GM12878 (cell line): ENCODE data around the gene HCRT. TPM values are rescaled to one million over a fixed set of nuclear protein-coding genes. Genes with fewer than 3 reads are reported as not detected.

Experiments
- ATAC-seq: fragments of 200-7000 bp; cut with Tn5 transposase; 3 replicates; pipeline ENCODE4 v1.9.1; 2020; ENCODE audit warnings: mild to moderate bottlenecking, moderate library complexity
- BruUV-seq: library from RNA; stranded (reverse); fragments of 400-500 nt; replicated peaks from 2 replicates; lab custom pipeline; 2021; lab: Mats Ljungman, UMichigan
- CTCF ChIA-PET: fragments of 300-600 bp; sonication (Branson Sonifier 250); formaldehyde crosslinking; extraction: SDS; loops from one replicate; lab custom pipeline; 2021; ENCODE audit warnings: inconsistent platforms; lab: Yijun Ruan, JAX
- POLR2A ChIA-PET: fragments of 350-600 bp; formaldehyde crosslinking; extraction: SDS; loops from one replicate; lab custom pipeline; 2021; ENCODE audit warnings: inconsistent platforms; lab: Charles Lee
- RAD21 ChIA-PET: fragments of 300-600 bp; sonication (Branson Sonifier 250); formaldehyde crosslinking; loops from one replicate; lab custom pipeline; 2023; ENCODE audit warnings: antibody characterized with exemption; ENCODE audit not compliant: unreplicated experiment; lab: Charles Lee
- SMC1A ChIA-PET: fragments of 300-600 bp; sonication (Branson Sonifier 250); formaldehyde crosslinking; loops from one replicate; lab custom pipeline; 2023; ENCODE audit not compliant: unreplicated experiment, uncharacterized antibody; lab: Charles Lee
- DNase-seq: peaks from one replicate; pipeline ENCODE4 v3.0.0-alpha.2; 2011; ENCODE audit warnings: low read depth, low spot score
- FAIRE-seq: peaks from 3 replicates; lab custom pipeline; 2011; peaks lifted over from hg19 to GRCh38; lab: Jason Lieb, UNC
- H2AFZ ChIP-seq: 2 replicates; pipeline ENCODE4 v1.6.0; 2011; ENCODE audit warnings: low read depth, low read length, control low read depth; ENCODE audit not compliant: control insufficient read depth
- H3K27ac ChIP-seq: 2 replicates; pipeline ENCODE4 v1.5.1; 2011; ENCODE audit warnings: control low read depth; ENCODE audit not compliant: control insufficient read depth, insufficient read depth
- H3K27me3 ChIP-seq, 2 experiments: replicated peaks in 1 of 2; 2 replicates each; pipeline versions ENCODE4 v1.6.0 to v1.6.1; 2011; ENCODE audit warnings: low read length in 1 of 2; ENCODE audit not compliant: control insufficient read depth in 2 of 2, insufficient read depth in 2 of 2
- H3K36me3 ChIP-seq, 2 experiments: 2 replicates each; pipeline ENCODE4 v1.5.1; 2011; ENCODE audit warnings: low read length in 1 of 2; ENCODE audit not compliant: control insufficient read depth in 2 of 2, insufficient read depth in 2 of 2
- H3K4me1 ChIP-seq: 2 replicates; pipeline ENCODE4 v1.6.1; 2011; ENCODE audit warnings: mild to moderate bottlenecking, low read length, moderate library complexity, mixed read lengths; ENCODE audit not compliant: control insufficient read depth, insufficient read depth
- H3K4me2 ChIP-seq: 2 replicates; pipeline ENCODE4 v1.6.0; 2011; ENCODE audit warnings: control low read depth; ENCODE audit not compliant: control insufficient read depth, insufficient read depth
- H3K4me3 ChIP-seq: fragments of 200-600 bp; sonication (generic); 2 replicates; pipeline ENCODE4 v1.5.1; 2016
- H3K79me2 ChIP-seq: 2 replicates; pipeline ENCODE4 v1.6.0; 2011; ENCODE audit warnings: low read length; ENCODE audit not compliant: control insufficient read depth, insufficient read depth
- H3K9ac ChIP-seq: 2 replicates; pipeline ENCODE4 v1.8.0; 2011; ENCODE audit warnings: low read length, control low read depth, mixed read lengths; ENCODE audit not compliant: control insufficient read depth, insufficient read depth
- H3K9me3 ChIP-seq: replicated peaks from 3 replicates; pipeline ENCODE4 v1.5.1; 2011; ENCODE audit warnings: mild to moderate bottlenecking, low read length; ENCODE audit not compliant: control insufficient read depth, insufficient read depth
- H4K20me1 ChIP-seq: 2 replicates; pipeline ENCODE4 v1.6.0; 2011; ENCODE audit not compliant: control insufficient read depth, insufficient read depth
- BACH1 ChIP-seq: fragments of 450-650 bp; IDR thresholded peaks from 2 replicates; pipeline ENCODE4 v1.6.1; 2017; ENCODE audit warnings: mild to moderate bottlenecking, borderline replicate concordance
- E4F1 ChIP-seq: fragments of 450-650 bp; IDR thresholded peaks from 2 replicates; pipeline ENCODE4 v1.6.1; 2018; ENCODE audit warnings: borderline replicate concordance, mild to moderate bottlenecking; ENCODE audit not compliant: partially characterized antibody
- ETV6 ChIP-seq, 2 experiments: fragments of 450-650 bp in 1 of 2; IDR thresholded peaks in 1 of 2; conservative IDR thresholded peaks in 1 of 2; 2 replicates each; pipeline ENCODE4 v1.6.1; 2014; ENCODE audit warnings: antibody characterized with exemption in 1 of 2, borderline replicate concordance in 1 of 2, low read depth in 1 of 2, mild to moderate bottlenecking in 1 of 2, moderate library complexity in 1 of 2
- HDGF ChIP-seq: fragments of 450-650 bp; IDR thresholded peaks from 2 replicates; pipeline ENCODE4 v1.6.1; 2016; ENCODE audit warnings: antibody characterized with exemption
- IRF4 ChIP-seq: IDR thresholded peaks from 2 replicates; pipeline ENCODE4 v1.6.1; 2011; ENCODE audit warnings: low read depth, low read length
- MLLT1 ChIP-seq: fragments of 450-650 bp; IDR thresholded peaks from 2 replicates; pipeline ENCODE4 v1.6.1; 2016; ENCODE audit warnings: mild to moderate bottlenecking
- YBX1 ChIP-seq: fragments of 450-650 bp; IDR thresholded peaks from 2 replicates; pipeline ENCODE4 v1.6.1; 2016; ENCODE audit warnings: antibody characterized with exemption
- WGBS: methylation state at CpG from one replicate; pipeline ENCODE4 v1.1.6; 2016; ENCODE audit warnings: low lambda C conversion rate; ENCODE audit not compliant: insufficient replicate concordance, insufficient coverage; ENCODE audit errors: missing lambda C conversion rate; 5-methylcytosine and 5-hydroxymethylcytosine counted together
- in situ Hi-C: fragments of 300-500 bp; cut with MboI; formaldehyde crosslinking; loops from 9 replicates; pipeline ENCODE4 v1.14.3; 2018; ENCODE audit warnings: mixed read lengths
- intact Hi-C: fragments of 100-400 bp; cut with micrococcal nuclease; formaldehyde crosslinking; loops from one replicate; pipeline ENCODE4 v1.14.2; 2022; ENCODE audit not compliant: unreplicated experiment
- polyA plus RNA-seq, 11 experiments: library from polyadenylated mRNA; depleted of rRNA in 4 of 11; unstranded in 6 of 11; stranded (reverse) in 5 of 11; fragments of >200 nt; fragmentation: Nextera tagmentation in 4 of 11; fragmentation: Illumina TruSeq in 1 of 11; extraction: Ambion mirVana in 4 of 11; extraction: Trizol in 1 of 11; gene quantifications; 1 replicate in 1 of 11; 2 replicates in 10 of 11; pipeline versions ENCODE4 v1.2.1 to v1.2.3, GENCODE V29; 2011 to 2016; ENCODE audit warnings: inconsistent platforms in 2 of 11, missing spikeins in 2 of 11, low read depth in 1 of 11
- total RNA-seq, 4 experiments: library from RNA; depleted of rRNA in 3 of 4; stranded (reverse); fragments of >200 nt in 3 of 4; fragmentation: Illumina TruSeq in 1 of 4; extraction: Trizol in 1 of 4; gene quantifications; 2 replicates each; pipeline versions ENCODE4 v1.2.1 to v1.2.3, GENCODE V29; 2013 to 2021
- TF ChIP-seq, protein P1 (sequence below): fragments of 450-650 bp; IDR thresholded peaks from 2 replicates; pipeline ENCODE4 v1.6.1; 2016; ENCODE audit warnings: mild to moderate bottlenecking, moderate library complexity, borderline replicate concordance

Gene HCRT
- total and polyA plus RNA-seq, 10 of the 15 experiments (the other 5 are each of a cell fraction or from before 2014, with no cell fraction given) = 0.41 TPM; not detected in 9

GRCh38 chr17:42182927-42183734, 2.1 kb downstream of the HCRT start:
- no peaks in the 10 kb centered on the region for H3K27me3 ChIP-seq
- DNase-seq (no peak), FAIRE-seq (no peak), ATAC-seq (no peak)
- H3K9me3 ChIP-seq = no peaks in the 10 kb centered on the region
- peak overlapping the region; percentile 76 for H3K4me3 ChIP-seq
- SMC1A ChIA-PET = interaction anchor here (1.5 kb wide), 1 partner anchor 16 kb away, joined by 5 read pairs; no protein-coding TSS in a partner anchor
- peak overlapping the region; percentile 51 for H3K4me2 ChIP-seq
- no peaks in the 10 kb centered on the region for H4K20me1 ChIP-seq
- intact Hi-C loops = loop anchor here (5.0 to 10.0 kb wide), 3 partner anchors 104 to 222 kb away; partner anchors contain the start of genes CNP and STAT5A
- BruUV-seq = no TSS peak
- in situ Hi-C loops = no loop called here
- 54% methylated on average over 9 of the region's 9 CpGs for WGBS
- no peaks in the 10 kb centered on the region for H3K36me3 ChIP-seq
- POLR2A ChIA-PET = interaction anchor here (0.6 to 0.8 kb wide), 7 partner anchors 9 to 1034 kb away, joined by 3 to 7 read pairs (median 4); partner anchors contain the start of gene KAT2A
- H3K27ac ChIP-seq = no peak overlapping the region
- peak overlapping the region; percentile 73 for H2AFZ ChIP-seq
- TF ChIP-seq HDGF (0 out of 2 replicates have a peak, but pooled peaks have one; percentile 28), MLLT1 (0 out of 2 replicates have a peak, but pooled peaks have one; percentile 47), ETV6 (conservative IDR thresholded peaks at IDR 0.05 in 1 of 2, IDR thresholded peaks at IDR 0.05 in 1 of 2; ENCODE audit: borderline replicate concordance in 1 of 2, low read depth in 1 of 2) (peak in 1 of 2 experiments; percentile 75; a peak in 2 of 4 replicates), E4F1 (peak; percentile 29), BACH1 (no peak), YBX1 (peak; percentile 63; the same call in 1 of the 2 replicates), IRF4 (no peak)
- TF ChIP-seq, protein P1, sequence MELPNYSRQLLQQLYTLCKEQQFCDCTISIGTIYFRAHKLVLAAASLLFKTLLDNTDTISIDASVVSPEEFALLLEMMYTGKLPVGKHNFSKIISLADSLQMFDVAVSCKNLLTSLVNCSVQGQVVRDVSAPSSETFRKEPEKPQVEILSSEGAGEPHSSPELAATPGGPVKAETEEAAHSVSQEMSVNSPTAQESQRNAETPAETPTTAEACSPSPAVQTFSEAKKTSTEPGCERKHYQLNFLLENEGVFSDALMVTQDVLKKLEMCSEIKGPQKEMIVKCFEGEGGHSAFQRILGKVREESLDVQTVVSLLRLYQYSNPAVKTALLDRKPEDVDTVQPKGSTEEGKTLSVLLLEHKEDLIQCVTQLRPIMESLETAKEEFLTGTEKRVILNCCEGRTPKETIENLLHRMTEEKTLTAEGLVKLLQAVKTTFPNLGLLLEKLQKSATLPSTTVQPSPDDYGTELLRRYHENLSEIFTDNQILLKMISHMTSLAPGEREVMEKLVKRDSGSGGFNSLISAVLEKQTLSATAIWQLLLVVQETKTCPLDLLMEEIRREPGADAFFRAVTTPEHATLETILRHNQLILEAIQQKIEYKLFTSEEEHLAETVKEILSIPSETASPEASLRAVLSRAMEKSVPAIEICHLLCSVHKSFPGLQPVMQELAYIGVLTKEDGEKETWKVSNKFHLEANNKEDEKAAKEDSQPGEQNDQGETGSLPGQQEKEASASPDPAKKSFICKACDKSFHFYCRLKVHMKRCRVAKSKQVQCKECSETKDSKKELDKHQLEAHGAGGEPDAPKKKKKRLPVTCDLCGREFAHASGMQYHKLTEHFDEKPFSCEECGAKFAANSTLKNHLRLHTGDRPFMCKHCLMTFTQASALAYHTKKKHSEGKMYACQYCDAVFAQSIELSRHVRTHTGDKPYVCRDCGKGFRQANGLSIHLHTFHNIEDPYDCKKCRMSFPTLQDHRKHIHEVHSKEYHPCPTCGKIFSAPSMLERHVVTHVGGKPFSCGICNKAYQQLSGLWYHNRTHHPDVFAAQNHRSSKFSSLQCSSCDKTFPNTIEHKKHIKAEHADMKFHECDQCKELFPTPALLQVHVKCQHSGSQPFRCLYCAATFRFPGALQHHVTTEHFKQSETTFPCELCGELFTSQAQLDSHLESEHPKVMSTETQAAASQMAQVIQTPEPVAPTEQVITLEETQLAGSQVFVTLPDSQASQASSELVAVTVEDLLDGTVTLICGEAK = peak; percentile 6; the same call in 1 of the 2 replicates
- H3K79me2 ChIP-seq = no peaks in the 10 kb centered on the region
- RAD21 ChIA-PET = interaction anchor here (0.6 to 2.5 kb wide), 6 partner anchors 11 to 225 kb away, joined by 3 to 9 read pairs (median 4); partner anchors contain the start of genes GHDC, KAT2A and NKIRAS2
- H3K9ac ChIP-seq = peak overlapping the region; percentile 48
- CTCF ChIA-PET = interaction anchor here (0.6 to 4.1 kb wide), 16 partner anchors 11 to 216 kb away, joined by 3 to 43 read pairs (median 4); partner anchors contain the start of genes DNAJC7 and GHDC
- peaks cover 36% of the 10 kb centered on the region for H3K4me1 ChIP-seq
